CD4-positive, alpha-beta T cell treated with Interleukin-4 for 1 hour (primary cell): Measurements from ENCODE around the gene PPIF.

Experiments used
- DNase-seq, 2 donors: peaks; one replicate each; pipeline ENCODE4 v3.0.0-alpha.2; 2020 to 2022

The PPIF gene

DNA sequence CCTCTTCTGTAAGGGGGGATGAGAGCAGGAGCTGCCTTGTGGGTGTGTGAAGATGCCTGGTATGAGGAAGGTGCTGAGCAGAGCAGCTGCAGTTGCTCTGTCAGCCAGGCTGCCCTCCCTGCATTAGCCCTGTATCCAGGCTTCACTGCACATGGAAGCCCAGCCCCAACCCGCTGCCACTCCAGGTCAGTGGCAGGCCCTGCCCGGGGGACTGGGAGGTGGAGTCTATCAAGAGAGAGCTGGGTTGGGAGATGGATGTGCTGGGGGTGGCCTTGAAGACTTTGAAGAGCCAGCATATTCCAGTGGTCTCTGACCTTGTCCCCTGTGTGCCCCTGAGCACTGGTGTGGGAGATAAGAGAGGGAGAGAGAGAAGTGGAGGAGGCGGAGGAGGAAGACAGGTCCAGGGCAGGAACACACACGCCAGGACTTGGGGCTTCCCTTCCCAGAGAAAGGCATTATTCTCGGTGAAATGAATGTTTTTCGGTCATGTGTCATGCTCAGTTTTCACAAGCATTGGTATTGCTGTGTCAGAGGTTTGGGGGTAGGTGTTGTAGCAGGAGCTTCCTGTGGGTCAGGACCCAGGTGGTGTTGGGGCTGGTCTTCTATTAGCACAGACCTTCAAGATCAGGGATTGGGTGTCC, 2.6 kb downstream of the PPIF start:
- no peak for DNase-seq

DNA sequence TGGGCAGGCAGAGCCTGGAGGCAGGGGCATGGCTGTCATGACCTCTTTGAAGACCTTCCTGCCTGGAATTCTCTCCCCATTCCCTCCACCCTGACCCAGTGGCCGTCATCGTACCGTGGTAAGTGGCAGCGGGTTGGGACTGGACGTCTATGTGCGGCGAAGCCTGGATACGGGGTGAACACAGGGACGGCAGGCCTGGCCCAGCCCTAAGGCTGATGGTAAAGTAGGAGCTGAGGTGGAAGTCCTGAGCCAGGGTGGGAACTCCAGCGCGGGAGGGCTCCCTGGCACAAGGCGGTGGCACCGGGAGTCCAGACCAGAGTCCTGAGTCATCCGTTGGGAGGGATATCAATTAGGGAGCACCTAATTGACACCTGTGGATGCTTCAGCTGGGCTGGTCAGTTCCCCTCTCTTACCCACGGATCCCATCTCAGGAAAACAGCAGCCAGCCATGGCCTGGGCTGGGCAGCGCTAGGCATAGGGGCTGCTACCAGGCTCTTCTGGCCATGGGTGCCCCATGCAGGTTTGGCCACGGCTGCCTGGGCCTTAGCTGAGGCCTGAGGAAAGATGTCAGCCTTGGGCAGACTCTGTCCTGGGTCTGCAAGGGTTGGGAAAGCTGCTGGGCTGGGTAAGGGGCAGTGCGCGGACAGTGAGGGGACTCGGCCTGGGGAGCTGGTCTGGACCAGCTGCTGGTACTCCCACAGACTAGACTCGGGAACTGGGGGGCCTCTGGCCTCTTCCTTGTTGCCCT, 3.3 kb downstream of the PPIF start:
- DNase-seq = no peak

DNA sequence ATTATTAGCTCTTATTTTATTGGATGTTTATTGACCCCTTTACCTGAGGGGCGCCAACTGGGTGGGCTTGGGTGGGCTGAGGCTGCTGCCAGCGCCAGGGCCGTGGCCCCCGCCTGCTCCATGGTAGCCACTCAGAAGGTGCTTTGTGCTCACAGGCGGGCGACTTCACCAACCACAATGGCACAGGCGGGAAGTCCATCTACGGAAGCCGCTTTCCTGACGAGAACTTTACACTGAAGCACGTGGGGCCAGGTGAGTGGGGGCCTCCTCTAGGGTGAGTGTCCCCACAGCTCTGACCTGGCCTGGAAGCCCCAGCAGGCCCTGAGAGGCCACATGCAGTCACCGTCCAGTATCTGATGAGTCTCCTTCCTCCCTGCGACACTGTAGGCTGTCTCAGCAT, 4.1 kb downstream of the PPIF start:
- no peak for DNase-seq

DNA sequence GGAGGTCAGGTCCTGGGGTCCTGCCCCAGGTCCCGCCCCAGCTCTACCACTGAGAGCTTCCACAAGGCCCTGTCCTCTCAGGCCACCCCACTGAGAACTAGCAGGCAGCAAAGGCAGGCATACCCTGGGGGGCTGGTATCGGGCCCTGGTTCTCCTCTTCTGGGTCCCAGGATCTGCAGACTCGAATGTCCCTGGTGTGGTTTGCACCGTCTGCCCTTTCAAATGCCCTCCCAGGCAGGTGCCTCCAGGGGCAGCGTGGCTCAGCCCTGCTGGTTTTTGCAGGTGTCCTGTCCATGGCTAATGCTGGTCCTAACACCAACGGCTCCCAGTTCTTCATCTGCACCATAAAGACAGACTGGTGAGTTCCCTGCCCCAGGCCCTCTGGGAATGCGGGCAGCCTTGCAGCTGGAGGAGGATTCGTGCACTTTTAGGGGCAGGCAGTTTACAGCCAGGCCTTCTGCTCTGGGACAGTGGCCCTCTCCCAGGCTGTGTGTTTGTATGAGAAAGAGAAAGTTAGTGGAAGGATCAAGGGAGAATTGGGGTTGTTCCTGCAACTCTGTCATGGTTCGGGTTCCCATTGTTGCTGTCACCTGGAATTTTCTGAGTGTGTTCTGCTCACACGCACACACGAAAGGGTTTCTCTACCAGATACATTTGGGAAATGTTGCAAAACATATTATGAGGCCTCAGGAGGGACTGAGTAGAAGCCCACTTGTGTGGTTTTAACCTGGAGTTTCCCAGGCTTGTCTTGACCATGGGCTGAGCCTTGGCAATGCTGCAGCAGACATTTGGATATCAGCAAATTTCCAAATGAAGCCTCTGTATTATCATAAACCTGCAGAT, 5.0 kb downstream of the PPIF start:
- DNase-seq = no peak

DNA sequence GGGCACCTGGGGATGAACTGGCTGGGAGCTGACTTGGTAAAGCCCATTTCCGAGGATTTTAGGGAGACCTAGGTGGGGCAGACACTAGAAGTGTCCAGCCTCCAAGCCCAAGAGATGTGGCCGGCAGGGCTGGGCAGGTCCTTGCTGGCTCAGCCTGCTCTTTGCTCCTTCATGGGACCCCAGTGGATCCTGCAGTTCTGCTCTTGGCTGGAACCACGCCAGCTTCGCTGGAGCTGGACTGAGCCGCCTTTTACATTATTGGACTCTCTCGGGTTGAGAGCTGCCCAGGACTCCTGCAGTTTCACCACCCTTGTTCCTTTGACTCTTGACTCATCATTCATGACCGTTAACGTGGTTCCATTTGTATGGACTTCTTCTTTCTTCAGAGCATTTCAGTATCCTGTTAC, 5.7 kb downstream of the PPIF start:
- peak in 1 of 2 donors; percentile 50 for DNase-seq

DNA sequence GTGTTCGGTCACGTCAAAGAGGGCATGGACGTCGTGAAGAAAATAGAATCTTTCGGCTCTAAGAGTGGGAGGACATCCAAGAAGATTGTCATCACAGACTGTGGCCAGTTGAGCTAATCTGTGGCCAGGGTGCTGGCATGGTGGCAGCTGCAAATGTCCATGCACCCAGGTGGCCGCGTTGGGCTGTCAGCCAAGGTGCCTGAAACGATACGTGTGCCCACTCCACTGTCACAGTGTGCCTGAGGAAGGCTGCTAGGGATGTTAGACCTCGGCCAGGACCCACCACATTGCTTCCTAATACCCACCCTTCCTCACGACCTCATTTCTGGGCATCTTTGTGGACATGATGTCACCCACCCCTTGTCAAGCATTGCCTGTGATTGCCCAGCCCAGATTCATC, 6.5 kb downstream of the PPIF start:
- no peak for DNase-seq

DNA sequence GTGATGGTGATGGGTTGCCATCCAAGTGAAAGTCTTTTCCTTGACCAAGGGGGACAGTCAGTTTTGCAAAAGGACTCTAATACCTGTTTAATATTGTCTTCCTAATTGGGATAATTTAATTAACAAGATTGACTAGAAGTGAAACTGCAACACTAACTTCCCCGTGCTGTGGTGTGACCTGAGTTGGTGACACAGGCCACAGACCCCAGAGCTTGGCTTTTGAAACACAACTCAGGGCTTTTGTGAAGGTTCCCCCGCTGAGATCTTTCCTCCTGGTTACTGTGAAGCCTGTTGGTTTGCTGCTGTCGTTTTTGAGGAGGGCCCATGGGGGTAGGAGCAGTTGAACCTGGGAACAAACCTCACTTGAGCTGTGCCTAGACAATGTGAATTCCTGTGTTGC, 6.9 kb downstream of the PPIF start:
- no peak for DNase-seq

DNA sequence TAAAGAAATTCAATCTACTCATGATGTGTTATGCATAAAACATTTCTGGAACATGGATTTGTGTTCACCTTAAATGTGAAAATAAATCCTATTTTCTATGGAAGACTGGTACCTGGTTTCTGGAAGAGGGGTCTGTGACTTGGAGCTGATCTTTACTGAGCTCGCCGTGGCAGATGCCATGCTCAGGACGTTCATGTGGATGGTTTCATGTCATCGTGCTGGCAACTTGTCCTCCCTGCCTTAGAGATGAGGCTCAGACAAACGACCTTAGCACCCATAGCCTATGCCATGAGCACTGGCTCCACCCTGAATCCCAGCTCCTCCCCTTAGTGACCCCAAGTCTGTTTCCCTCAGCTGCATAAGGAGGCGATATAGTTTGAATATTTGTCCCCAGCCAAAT, 7.3 kb downstream of the PPIF start:
- DNase-seq = no peak

DNA sequence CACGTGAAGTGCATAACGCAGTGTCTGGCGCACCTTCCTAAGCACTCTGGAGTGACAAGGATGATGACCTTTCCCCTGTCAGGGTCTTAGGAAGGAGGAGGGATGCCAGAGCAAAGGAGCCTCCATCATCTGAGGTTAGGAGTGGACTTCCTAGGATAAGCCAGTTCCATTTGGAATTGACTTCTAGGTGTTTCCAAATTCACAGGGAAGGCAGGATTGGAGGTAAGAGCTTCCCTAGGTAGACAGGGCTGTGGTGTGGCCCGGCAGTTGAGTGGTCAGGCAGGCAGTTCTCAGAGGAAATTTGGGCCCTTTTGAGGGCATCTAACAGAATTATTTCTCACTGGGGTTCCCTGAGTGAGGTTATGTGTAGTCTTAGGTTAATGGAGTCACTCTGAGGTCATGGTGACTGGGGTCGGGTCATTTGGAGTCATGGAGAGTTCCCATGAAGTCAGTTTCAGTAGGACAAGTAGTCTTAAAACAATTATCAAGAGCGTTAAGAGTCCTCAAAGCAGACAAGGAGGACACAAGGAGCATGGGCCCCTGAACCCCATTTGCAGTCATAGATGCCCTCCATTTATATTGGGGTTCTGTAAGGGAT, 8.2 kb downstream of the PPIF start:
- DNase-seq = no peak

DNA sequence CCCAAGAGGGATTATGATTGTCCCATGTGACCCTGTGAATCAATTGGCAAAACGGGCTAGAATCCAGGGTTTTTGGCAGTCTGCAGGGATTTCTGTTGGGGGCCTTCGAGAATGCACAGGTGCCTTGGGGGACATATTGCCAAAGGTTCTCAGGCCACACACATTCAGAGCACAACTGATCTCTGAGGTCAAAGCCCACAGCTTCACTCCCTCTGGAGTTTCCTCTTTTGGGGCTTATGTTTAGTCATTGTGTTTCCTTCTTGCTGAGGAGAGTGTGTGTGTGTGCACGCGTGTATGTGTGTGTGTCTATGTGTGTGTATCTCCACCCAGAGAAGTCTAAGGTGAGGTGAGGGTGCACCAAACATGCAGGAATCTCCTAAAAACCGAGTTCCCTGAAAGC, 8.8 kb downstream of the PPIF start:
- peak in 1 of 2 donors; percentile 38 for DNase-seq

DNA sequence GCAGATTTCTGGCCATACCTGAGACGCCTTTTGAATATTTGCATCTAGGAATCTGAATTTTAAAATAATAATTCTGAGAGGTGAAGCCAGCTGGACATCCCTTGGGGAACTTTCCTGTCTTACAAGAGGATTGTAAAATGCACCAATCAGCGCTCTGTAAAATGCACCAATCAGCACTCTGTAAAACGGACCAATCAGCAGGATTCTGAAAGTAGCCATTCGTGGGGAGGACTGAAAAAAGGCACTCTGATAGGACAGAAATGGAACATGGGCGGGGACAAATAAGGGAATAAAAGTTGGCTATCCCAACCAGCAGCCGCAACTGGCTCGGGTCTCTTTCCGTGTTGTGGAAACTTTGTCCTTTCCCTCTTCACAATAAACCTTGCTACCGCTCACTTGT, 9.9 kb downstream of the PPIF start:
- no peak for DNase-seq

DNA sequence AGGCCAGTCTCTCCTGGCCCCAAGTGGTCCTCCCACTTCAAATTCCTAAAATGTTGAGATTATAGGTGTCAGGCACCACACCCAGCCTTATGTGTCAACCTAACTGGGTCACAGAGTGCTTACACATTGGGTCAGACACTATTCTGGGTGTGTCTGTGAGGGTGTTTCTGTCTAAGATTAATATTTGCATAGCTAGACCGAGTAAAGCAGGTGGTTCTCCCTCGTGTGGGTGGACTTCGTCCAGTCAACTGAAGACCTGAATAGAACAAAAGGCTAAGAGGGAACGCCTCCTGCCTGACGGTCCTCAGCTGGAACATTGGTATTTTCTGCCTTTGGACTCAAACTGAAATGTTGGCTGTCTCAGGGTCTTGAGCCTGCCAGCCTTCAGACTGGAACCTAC, 11.5 kb downstream of the PPIF start:
- DNase-seq = no peak

DNA sequence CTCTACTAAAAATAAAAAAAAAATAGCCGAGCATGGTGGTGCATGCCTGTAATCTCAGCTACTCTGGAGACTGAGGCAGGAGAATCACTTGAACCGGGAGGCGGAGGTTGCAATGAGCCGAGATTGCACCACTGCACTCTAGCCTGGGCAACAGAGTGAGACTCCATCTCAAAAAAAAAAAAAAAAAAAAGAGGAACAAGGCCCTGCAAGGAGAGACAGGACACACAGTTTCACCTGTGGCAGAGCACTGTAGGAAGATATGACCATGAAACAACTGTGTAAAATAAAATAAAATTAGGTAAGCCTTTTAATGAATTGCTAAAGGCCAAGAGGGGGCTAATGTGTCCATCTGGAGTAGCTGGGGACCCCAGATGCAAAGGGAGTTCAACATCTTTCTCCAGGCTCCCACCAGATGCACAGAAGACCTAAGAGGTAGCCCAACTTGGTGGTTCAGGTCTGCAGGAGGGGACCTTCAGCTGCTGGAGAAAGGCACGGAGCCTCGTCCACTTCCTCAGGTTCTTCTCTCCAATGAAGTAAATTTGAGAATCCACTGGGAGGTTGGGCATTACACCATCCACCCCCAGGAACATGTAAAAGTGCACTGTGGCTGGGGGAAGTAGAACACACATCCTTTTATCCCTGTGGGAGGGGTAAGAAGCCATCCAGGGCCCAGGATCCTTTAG, 12.7 kb downstream of the PPIF start:
- peak in 1 of 2 donors; percentile 7 for DNase-seq

DNA sequence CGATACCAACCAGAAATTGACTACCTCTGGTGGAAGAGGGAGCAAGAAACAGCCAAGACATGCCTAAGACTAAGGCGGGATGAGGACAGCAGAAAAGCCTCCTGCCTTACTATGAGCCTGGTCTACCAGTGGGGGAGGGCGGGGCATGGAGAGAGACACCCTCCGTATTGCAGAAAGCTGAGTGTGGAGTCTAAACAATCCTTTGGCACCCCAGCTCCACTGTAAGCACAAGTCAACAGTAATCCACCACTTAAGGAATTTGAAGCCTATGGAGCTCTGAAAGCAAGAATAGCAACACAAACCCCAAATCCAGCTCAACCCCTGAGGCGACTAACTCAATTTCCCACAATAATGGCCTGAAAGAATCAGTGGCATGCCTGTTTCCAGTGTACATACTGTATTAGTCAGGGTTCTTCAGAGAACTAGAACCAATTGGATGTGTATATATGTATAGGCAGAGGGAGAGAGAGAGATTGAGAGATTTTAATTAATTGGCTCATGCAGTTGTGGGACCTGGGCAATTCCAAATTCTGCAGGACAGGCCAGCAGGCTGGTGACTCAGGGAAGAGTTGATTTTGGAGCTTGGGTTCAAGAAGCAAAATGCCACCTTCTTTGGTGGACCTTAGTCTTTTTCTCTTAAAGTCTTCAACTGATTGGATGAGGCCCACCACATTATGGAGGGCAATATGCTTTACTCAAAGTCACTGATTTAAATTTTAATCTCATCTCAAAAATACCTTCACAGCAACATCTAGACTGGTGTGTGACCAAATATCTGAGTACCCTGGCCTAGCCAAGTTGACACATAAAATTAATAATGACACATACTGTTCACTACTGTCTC, 13.5 kb downstream of the PPIF start:
- no peak for DNase-seq

DNA sequence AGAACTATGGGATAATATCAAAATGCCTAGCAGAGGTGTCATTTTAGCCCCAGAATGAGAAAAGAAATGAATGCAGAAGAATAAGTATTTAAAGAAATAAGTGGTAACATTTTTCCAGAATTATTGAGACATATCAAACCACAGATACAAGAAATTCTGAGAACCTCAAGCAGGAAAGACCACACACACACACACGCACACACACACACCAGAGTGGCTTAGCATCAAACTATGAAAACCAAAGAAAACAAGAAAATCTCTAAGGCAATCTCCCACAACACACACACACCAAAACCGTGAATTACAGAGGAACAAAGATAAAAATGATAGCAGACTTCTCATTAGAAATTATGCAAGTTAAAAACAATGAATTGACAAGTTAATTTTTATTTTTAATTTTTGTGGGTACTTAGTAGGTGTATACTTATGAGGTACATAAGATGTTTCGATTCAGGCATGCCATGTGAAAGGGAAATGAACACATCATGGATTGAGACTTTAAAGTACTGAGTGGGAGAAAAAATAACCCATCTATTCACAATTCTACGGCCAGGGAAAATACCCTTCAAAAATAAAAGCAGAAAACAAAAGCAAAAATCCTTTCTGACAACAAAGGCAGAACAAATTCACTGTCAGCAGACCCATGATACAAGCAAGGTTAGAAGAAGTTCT, 14.6 kb downstream of the PPIF start:
- peak; percentile 10 to 31 for DNase-seq

DNA sequence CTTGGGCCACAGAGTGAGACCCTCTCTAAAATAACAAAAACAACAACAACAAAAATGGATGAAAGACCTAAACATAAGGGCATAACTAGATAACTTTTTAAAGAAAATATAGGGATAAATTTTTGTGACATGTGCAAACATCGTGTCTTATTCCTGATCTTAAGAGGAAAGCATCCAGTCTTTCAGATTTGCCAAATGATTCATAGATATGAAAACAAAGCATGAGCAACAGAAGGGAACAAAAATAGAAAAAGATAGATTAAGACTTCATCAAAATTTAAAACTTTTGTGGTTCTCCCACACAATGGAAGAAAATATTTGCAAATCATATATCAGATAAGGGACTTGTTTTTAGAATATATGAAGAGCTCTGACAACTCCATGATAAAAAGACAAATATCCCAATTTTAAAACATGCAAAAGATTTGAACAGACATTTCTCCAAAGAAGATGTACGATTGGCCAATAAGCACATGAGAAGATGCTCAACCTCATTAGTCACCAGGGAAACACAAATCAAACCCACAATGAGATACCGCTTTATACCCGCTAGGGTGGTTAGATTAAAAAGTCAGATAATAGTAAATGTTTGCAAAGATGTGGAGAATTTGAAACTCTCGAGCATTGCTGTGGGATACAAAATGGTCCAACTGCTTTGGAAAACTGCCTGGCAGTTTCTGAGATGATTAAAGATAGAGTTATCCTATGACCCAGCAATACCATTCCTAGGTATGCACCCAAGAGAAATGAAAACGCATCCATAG, 20.3 kb downstream of the PPIF start:
- DNase-seq = peak in 1 of 2 donors; percentile 17

DNA sequence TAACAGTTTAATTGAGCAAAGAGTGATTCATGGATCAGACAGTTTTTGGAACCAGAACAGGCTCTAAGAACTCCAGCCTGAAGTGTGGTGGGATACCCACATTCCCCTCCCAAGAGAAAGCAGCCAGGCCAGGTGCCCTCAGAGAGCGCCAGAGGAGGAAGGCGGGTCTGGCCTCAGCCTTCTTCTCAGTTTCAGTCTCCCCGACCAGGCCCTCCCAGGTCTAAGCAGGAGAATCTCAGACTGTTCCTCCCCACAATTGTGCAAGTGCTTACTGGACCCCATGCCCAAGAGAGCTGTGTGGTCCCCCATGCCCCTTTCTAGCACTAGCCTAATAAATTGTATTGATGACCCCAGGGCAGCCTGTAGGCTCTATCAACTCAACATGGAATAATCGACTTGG, 25.6 kb downstream of the PPIF start:
- no peak for DNase-seq

DNA sequence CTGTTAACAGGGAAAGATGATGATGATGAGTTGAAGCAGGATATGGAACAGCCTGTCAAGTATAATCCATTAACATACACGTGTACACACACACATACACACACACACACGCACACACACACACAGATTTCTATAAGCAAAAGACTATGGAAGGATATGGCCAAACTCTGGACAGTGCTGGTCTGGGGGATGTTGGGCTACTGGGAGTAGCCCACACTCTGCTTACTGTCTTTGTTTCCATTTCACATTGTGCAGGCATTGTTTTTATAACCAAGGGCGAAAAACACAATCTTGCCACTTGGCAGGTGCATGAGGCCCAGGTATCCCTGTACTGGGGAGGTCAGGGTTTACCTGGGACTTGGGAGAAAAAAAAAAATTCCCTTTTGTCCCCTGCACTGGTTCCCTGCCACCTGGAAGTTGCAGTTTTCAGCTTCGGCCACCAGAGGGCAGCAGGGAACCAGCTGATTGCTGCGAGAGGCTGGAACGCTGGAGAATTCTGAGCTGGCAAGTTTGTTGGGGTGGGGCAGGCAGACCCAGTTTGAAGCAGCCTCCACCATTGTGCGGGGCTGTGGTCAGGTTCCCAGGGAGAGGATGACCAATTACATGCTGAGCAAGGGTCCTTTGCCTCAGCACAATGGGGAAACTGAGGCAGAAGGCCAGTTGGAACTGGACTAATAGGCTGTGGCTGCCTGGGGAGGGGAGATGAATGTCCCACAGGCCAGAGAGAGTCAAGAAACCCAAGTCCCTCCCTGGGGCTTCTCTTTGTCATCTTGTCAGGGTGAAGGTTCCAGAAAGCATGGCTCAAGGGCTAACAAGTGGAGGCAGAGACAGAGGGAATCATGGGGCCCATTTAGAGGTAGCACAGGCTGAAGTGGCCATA, 27.3 kb downstream of the PPIF start:
- peak; percentile 71 to 72 for DNase-seq

DNA sequence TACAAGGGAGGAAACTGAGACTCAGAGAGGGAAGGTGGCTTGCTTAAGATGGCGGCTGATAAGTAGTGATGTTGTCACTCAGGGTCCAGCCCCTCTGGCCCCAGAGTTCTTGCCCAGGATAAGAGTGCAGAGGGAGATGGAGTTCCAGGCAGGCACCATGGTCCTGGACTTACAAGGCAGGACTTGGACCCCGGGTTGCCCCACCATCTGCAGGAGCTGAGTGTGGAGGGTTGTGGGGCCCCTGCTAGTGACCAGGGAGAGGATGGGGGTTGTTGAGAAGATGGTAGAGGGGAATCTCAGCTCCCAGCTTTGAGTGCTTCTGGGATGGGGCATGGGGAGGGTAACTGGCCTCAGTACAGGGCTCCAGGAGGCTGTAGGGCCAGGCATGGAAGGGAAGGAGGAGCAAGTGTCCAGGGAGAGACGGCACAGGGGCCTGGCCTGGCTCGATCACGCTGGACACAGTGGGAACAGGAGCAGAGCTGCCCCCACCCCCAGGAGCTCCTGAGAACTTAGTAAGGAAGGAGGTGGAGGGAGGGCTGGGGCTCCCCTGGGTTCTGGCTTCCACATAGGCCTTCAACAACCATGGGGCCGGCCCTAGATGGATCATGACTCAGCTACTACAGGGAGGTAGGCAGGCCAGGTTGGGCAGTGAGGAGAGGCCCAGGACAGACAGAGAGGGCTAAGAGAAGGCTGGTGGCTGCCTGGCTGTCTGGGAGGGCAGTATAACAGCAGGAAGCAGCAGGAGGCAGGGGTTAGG, 28.2 kb downstream of the PPIF start:
- no peak for DNase-seq
